ENCODE measurements around the gene OR13J1.

DNA sequence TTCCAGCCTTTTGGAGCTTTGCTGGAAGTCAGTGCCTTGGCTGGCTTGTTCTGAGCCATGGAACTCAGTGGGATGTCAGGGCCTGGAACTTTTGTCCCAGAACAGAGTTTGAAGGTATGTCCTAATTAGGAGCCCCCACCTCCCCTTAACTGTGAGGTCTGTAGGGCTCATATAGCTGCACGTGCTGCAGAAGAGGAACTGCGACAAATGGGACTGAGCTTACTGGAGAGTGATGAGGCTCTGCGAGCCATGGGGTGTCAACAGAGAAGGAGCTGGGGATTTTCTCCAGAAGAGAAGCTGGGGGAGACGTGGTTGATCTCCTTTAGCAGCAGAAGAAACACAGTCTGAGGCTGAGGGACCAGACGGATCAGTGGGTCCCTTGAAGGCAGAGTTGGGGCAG is 30.3 kb downstream of the OR13J1 start:
- TF ChIP-seq, protein P1, sequence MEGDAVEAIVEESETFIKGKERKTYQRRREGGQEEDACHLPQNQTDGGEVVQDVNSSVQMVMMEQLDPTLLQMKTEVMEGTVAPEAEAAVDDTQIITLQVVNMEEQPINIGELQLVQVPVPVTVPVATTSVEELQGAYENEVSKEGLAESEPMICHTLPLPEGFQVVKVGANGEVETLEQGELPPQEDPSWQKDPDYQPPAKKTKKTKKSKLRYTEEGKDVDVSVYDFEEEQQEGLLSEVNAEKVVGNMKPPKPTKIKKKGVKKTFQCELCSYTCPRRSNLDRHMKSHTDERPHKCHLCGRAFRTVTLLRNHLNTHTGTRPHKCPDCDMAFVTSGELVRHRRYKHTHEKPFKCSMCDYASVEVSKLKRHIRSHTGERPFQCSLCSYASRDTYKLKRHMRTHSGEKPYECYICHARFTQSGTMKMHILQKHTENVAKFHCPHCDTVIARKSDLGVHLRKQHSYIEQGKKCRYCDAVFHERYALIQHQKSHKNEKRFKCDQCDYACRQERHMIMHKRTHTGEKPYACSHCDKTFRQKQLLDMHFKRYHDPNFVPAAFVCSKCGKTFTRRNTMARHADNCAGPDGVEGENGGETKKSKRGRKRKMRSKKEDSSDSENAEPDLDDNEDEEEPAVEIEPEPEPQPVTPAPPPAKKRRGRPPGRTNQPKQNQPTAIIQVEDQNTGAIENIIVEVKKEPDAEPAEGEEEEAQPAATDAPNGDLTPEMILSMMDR (conservative IDR thresholded peaks at IDR 0.05; ENCODE audit: low read depth in 2 of 2), result no peak
- TF ChIP-seq CREB1 (CRISPR knock-in tag; IDR thresholded peaks at IDR 0.05; ENCODE audit: low read depth) (no peak), NANOG (IDR thresholded peaks at IDR 0.05; ENCODE audit: borderline replicate concordance) (no peak), POLR2AphosphoS5 (IDR thresholded peaks at IDR 0.05; ENCODE audit: low read depth) (no peak), EZH2 (IDR thresholded peaks at IDR 0.05; ENCODE audit: low read depth, unreplicated experiment) (no peak), EZH2phosphoT487 (IDR thresholded peaks at IDR 0.05; ENCODE audit: unreplicated experiment) (no peak)

Data from GM23338 (cell line).